ENCODE data around the gene PAH. TPM values are rescaled to one million over a fixed set of nuclear protein-coding genes. Genes with fewer than 3 reads are reported as not detected.

Gene PAH
- total and polyA plus RNA-seq, 2 of the 13 experiments (the other 11 are each of a cell fraction or from before 2014, with no cell fraction given), result 192 to 451 TPM

- intact Hi-C loops (cut with micrococcal nuclease; ENCODE audit: unreplicated experiment) (no loop called here), in situ Hi-C loops (cut with HindIII; ENCODE audit: extremely low pct_ligation_motif_present, low pct_unique_long_range_greater_than_20kb) (no loop called here)
- Histone ChIP-seq H3K4me2 (ENCODE audit: low read depth, low read length) (no peak overlapping the region), H3K36me3 (replicated peaks in 1 of 2; ENCODE audit: control insufficient read depth in 1 of 2, insufficient read depth in 2 of 2, low read length in 2 of 2) (no peaks in the 10 kb centered on the region), H3K9ac (ENCODE audit: insufficient read depth, low read depth, low read length) (no peak overlapping the region), H3K27ac (ENCODE audit: extremely low read length, insufficient read depth, low read length) (no peak overlapping the region), H3K79me2 (ENCODE audit: insufficient read depth, low read length) (no peaks in the 10 kb centered on the region), H3K9me3 (ENCODE audit: low read length) (no peaks in the 10 kb centered on the region), H2AFZ (ENCODE audit: low read length) (no peak overlapping the region), H3K4me1 (ENCODE audit: insufficient read depth, low read length) (peaks cover 7% of the 10 kb centered on the region), H3K27me3 (ENCODE audit: control insufficient read depth in 1 of 2, insufficient read depth in 2 of 2, low read length in 2 of 2) (peaks cover 4 to 86% of the 10 kb centered on the region in 2 experiments; a peak in 4 of 5 replicates), H3K4me3 (replicated peaks in 1 of 3; ENCODE audit: insufficient read depth in 1 of 3, low read depth in 2 of 3, low read length in 3 of 3) (no peak overlapping the region), H4K20me1 (ENCODE audit: insufficient read depth, low read length) (no peaks in the 10 kb centered on the region)
- no peak for ATAC-seq
- POLR2A ChIA-PET, result no interaction called here
- CTCF ChIA-PET (ENCODE audit: low intra/inter-chr PET ratio, low total read pairs), result no interaction called here
- TF ChIP-seq ESRRA (CRISPR knock-in tag; IDR thresholded peaks at IDR 0.05; ENCODE audit: low read depth) (no peak), EED (CRISPR knock-in tag; IDR thresholded peaks at IDR 0.05) (no peak)
- BruUV-seq (replicated peaks), result no TSS peak
- no peak for DNase-seq (ENCODE audit: low spot score)
- FAIRE-seq, result no peak
- 52% methylated on average over 8 of the region's 8 CpGs for WGBS (ENCODE audit: low lambda C conversion rate)
These were observed 44.4 kb upstream of the PAH start for GRCh38 chr12:102961466-102961855.

GRCh38 chr12:102960766-102961465 lies 43.9 kb upstream of the PAH start:
- Histone ChIP-seq H3K9ac (ENCODE audit: insufficient read depth, low read depth, low read length) (no peak overlapping the region), H3K4me2 (ENCODE audit: low read depth, low read length) (no peak overlapping the region), H3K79me2 (ENCODE audit: insufficient read depth, low read length) (no peaks in the 10 kb centered on the region), H3K27me3 (ENCODE audit: control insufficient read depth in 1 of 2, insufficient read depth in 2 of 2, low read length in 2 of 2) (peaks cover 7 to 87% of the 10 kb centered on the region in 2 experiments), H3K4me1 (ENCODE audit: insufficient read depth, low read length) (peaks cover 12% of the 10 kb centered on the region), H4K20me1 (ENCODE audit: insufficient read depth, low read length) (no peaks in the 10 kb centered on the region), H3K36me3 (replicated peaks in 1 of 2; ENCODE audit: control insufficient read depth in 1 of 2, insufficient read depth in 2 of 2, low read length in 2 of 2) (no peaks in the 10 kb centered on the region), H2AFZ (ENCODE audit: low read length) (no peak overlapping the region), H3K9me3 (ENCODE audit: low read length) (no peaks in the 10 kb centered on the region), H3K4me3 (replicated peaks in 1 of 3; ENCODE audit: insufficient read depth in 1 of 3, low read depth in 2 of 3, low read length in 3 of 3) (no peak overlapping the region), H3K27ac (ENCODE audit: extremely low read length, insufficient read depth, low read length) (no peak overlapping the region)
- FAIRE-seq (no peak), ATAC-seq (no peak), DNase-seq (ENCODE audit: low spot score) (no peak)
- WGBS (ENCODE audit: low lambda C conversion rate), result 12% methylated on average over 19 of the region's 19 CpGs
- CTCF ChIA-PET (ENCODE audit: low intra/inter-chr PET ratio, low total read pairs), result no interaction called here
- in situ Hi-C loops (cut with HindIII; ENCODE audit: extremely low pct_ligation_motif_present, low pct_unique_long_range_greater_than_20kb), result no loop called here
- intact Hi-C loops (cut with micrococcal nuclease; ENCODE audit: unreplicated experiment), result no loop called here
- no TSS peak for BruUV-seq (replicated peaks)
- POLR2A ChIA-PET, result no interaction called here
- TF ChIP-seq HNF4G (IDR thresholded peaks at IDR 0.05; ENCODE audit: borderline replicate concordance, low read depth, low read length) (no peak), HNF4G (CRISPR knock-in tag; IDR thresholded peaks at IDR 0.05; ENCODE audit: borderline replicate concordance, low read depth) (no peak), ATF7-NPFF (CRISPR knock-in tag; IDR thresholded peaks at IDR 0.05; ENCODE audit: low read depth) (no peak), NCOA5 (CRISPR knock-in tag; IDR thresholded peaks at IDR 0.05) (no peak), ZMYM4 (CRISPR knock-in tag; IDR thresholded peaks at IDR 0.05) (no peak), ATRX (CRISPR knock-in tag; IDR thresholded peaks at IDR 0.05; ENCODE audit: borderline replicate concordance) (no peak), ZNF646 (CRISPR knock-in tag; IDR thresholded peaks at IDR 0.05) (no peak), CEBPB (IDR thresholded peaks at IDR 0.05; ENCODE audit: borderline replicate concordance, low read depth, low read length) (no peak), E2F5 (CRISPR knock-in tag; conservative IDR thresholded peaks at IDR 0.05) (no peak)

All from HepG2 (cell line).